Measurements from ENCODE around the gene CLBA1. TPM values are rescaled to one million over a fixed set of nuclear protein-coding genes. Genes with fewer than 3 reads are reported as not detected.

CLBA1 gene
- total RNA-seq (22.6 TPM), polyA plus RNA-seq (ENCODE audit: insufficient read depth, low read depth, low replicate concordance) (13.2 TPM)
- long read RNA-seq, donor 1, partial matches to known transcripts, result 5 of 9 reads
- long read RNA-seq, donor 1, other reads (novel, unspliced or antisense), result 0 of 9 reads
- long read RNA-seq, donor 2, partial matches to known transcripts, result 0 of 4 reads
- long read RNA-seq, donor 2, other reads (novel, unspliced or antisense), result 0 of 4 reads
- long read RNA-seq, donor 3, partial matches to known transcripts, result 0 of 5 reads
- long read RNA-seq, donor 3, other reads (novel, unspliced or antisense), result 0 of 5 reads
- long read RNA-seq, donor 4, partial matches to known transcripts, result 0 of 5 reads
- long read RNA-seq, donor 4, other reads (novel, unspliced or antisense), result 0 of 5 reads
- long read RNA-seq, donor 5, partial matches to known transcripts, result 0 of 1 reads
- long read RNA-seq, donor 5, other reads (novel, unspliced or antisense), result 0 of 1 reads
- long read RNA-seq, donor 6, partial matches to known transcripts, result 0 of 4 reads
- long read RNA-seq, donor 6, other reads (novel, unspliced or antisense), result 0 of 4 reads
- long read RNA-seq, donor 7, transcript CLBA1-202 (5 exons, 2,370 nt), result major isoform, 13 of 31 reads
- long read RNA-seq, donor 7, transcript CLBA1-205 (3 exons, 2,503 nt), result minor isoform, 5 of 31 reads
- long read RNA-seq, donor 7, partial matches to known transcripts, result 1 of 31 reads
- long read RNA-seq, donor 7, other reads (novel, unspliced or antisense), result 12 of 31 reads
- long read RNA-seq, donor 8, partial matches to known transcripts, result 0 of 4 reads
- long read RNA-seq, donor 8, other reads (novel, unspliced or antisense), result 0 of 4 reads
- long read RNA-seq, donor 9, partial matches to known transcripts, result 0 of 5 reads
- long read RNA-seq, donor 9, other reads (novel, unspliced or antisense), result 0 of 5 reads
- long read RNA-seq, donor 10, partial matches to known transcripts, result 11 of 16 reads
- long read RNA-seq, donor 10, other reads (novel, unspliced or antisense), result 0 of 16 reads

DNA sequence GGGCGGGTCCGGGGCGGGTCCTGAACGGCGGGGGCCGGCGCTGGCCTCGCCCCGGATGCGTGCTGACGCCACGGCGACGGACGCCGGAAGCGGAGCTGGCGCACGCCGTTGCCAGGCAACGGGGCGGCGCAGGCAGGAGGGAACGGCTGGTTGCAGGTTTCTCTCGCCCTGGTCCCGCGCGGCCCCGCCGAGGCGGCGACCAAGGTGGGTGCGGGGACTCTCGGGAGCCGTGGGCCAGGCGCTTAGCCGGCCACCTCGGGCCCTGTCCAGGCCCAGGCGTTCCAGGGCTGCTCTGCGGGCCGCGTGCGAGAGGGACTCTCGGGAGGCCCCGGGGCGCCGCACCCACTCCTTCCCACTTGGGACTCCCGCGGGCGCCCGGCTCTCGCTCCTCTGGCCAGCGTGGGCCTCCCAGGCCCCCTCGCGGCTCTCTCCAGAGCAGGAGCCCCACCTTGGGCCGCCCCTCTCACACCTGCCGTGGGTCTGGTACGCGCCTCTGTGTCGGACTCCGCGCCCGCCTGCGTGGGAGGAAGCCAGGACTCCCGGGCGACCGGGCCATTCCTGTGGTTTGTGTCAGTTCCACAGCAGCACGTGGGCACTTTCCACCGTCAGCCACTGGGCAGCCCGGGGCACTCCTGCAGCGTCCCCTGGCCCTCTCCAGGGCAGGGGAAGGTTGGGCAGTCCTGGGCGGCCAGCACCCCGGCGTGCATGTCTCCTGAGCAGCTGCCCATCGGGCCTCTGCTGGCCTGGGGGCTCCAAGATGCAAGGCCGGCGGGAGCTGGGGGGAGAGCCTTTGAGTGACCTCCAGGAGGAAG is at the start of gene CLBA1:
CLBA1 (plus strand) TSS at position 114 of the 812 bp plus-strand sequence; CDS start at position 758, 644 bp downstream.
- H3K36me3 ChIP-seq (ENCODE audit: control insufficient read depth in 2 of 3, insufficient read depth in 3 of 3, low read length in 3 of 3), result no peaks in the 10 kb centered on the region
- FAIRE-seq (no peak), DNase-seq (peak; percentile 92 to 97 (median 94))
- TF ChIP-seq, protein P1, sequence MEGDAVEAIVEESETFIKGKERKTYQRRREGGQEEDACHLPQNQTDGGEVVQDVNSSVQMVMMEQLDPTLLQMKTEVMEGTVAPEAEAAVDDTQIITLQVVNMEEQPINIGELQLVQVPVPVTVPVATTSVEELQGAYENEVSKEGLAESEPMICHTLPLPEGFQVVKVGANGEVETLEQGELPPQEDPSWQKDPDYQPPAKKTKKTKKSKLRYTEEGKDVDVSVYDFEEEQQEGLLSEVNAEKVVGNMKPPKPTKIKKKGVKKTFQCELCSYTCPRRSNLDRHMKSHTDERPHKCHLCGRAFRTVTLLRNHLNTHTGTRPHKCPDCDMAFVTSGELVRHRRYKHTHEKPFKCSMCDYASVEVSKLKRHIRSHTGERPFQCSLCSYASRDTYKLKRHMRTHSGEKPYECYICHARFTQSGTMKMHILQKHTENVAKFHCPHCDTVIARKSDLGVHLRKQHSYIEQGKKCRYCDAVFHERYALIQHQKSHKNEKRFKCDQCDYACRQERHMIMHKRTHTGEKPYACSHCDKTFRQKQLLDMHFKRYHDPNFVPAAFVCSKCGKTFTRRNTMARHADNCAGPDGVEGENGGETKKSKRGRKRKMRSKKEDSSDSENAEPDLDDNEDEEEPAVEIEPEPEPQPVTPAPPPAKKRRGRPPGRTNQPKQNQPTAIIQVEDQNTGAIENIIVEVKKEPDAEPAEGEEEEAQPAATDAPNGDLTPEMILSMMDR (IDR thresholded peaks at IDR 0.05; ENCODE audit: borderline replicate concordance, extremely low read depth, insufficient read depth), result peak; percentile 7
- H3K9ac ChIP-seq (ENCODE audit: low read length in 3 of 3), result peak within 1 kb of the TSS in 2 of 3 donors; percentile 40 to 52
- intact Hi-C loops (cut with DNase I), result no loop called here
- no peaks in the 10 kb centered on the region for H3K27me3 ChIP-seq (ENCODE audit: control insufficient read depth, insufficient read depth, low read length)
- peak within 1 kb of the TSS; percentile 41 to 66 (median 57) for H3K4me3 ChIP-seq (ENCODE audit: low read length in 3 of 3)
- peaks cover 0 to 10% (median 0%) of the 10 kb centered on the region in 3 donors for H3K4me1 ChIP-seq (ENCODE audit: control insufficient read depth in 2 of 3, insufficient read depth in 2 of 3, low read depth in 1 of 3, low read length in 3 of 3)
- H3K9me3 ChIP-seq (ENCODE audit: control insufficient read depth in 2 of 3, insufficient read depth in 1 of 3, low read length in 3 of 3), result no peaks in the 10 kb centered on the region
- H3K27ac ChIP-seq (ENCODE audit: low read depth in 2 of 2, low read length in 2 of 2), result peak within 1 kb of the TSS; percentile 29 to 57

DNA sequence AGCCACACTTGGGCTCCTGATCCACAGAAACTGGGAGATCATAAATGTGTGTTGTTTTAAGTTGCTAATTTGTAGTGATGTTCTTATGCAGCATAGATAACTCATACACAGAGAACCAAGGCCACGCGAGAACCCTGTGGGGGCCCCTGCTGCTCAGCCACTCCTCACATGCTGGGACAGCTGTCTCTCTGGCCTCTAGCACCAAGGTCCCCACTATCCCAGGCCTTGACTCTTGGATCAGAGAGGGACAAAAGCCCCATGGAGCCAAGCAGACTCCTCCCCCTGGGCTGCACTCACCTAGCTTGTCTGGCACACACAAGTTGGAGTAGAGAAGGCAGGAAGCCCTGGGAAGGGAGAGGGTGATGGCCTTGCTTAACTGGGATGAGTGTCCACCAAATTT is 49.6 kb upstream of the CLBA1 start:
- Histone ChIP-seq H3K4me3 (ENCODE audit: low read length in 3 of 3) (no peak overlapping the region), H3K9ac (ENCODE audit: low read length in 3 of 3) (no peak overlapping the region), H3K4me1 (ENCODE audit: control insufficient read depth in 2 of 3, insufficient read depth in 2 of 3, low read depth in 1 of 3, low read length in 3 of 3) (peaks cover 0 to 2% (median 0%) of the 10 kb centered on the region in 3 donors), H3K9me3 (ENCODE audit: control insufficient read depth in 2 of 3, insufficient read depth in 1 of 3, low read length in 3 of 3) (no peaks in the 10 kb centered on the region), H3K27ac (ENCODE audit: low read depth in 2 of 2, low read length in 2 of 2) (no peak overlapping the region), H3K27me3 (ENCODE audit: control insufficient read depth, insufficient read depth, low read length) (no peaks in the 10 kb centered on the region), H3K36me3 (ENCODE audit: control insufficient read depth in 2 of 3, insufficient read depth in 3 of 3, low read length in 3 of 3) (no peaks in the 10 kb centered on the region)
- DNase-seq, result no peak
- FAIRE-seq, result no peak
- TF ChIP-seq, protein P1 (IDR thresholded peaks at IDR 0.05; ENCODE audit: borderline replicate concordance, extremely low read depth, insufficient read depth), result no peak
- intact Hi-C loops (cut with DNase I), result no loop called here

DNA sequence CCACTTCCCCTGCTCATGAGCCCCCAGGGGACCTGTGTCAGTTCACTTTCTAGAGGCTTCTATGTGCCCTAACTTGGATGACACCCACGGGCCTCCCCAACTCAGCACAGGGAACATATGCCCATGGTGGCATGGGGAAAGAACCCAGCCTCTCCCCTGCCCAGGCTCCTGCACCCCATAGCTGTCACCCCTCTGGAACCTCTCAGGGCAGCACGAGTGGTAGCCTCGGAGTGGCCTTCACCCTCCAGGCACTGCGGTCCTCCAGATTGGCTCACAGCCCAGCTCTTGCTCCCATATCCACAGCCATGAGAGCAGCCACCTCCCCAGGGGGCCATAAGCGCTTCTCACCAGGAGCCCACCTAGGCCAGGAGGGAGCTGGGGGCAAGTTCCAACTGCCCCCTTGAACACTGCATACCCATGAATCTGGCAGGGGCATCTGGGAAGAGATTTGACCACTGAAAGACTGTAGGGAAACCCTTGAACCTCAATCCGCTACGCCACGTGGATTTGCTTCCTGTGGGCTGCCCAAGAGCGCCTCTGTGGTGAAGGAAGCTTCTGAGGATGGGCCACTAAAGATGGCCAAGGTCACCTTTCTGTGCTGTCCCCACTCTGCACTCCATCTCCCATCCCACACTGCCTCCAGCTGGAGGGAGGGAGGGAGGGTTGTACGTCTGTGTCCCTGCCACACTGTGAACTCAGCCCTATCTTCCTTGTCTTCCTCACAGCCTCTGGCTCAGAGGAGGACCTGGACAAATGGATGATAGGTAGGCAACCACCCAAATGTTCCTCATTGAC is 49.0 kb upstream of the CLBA1 start:
- TF ChIP-seq, protein P1 (IDR thresholded peaks at IDR 0.05; ENCODE audit: borderline replicate concordance, extremely low read depth, insufficient read depth), result no peak
- intact Hi-C loops (cut with DNase I), result no loop called here
- Histone ChIP-seq H3K4me1 (ENCODE audit: control insufficient read depth in 2 of 3, insufficient read depth in 2 of 3, low read depth in 1 of 3, low read length in 3 of 3) (peaks cover 0 to 2% (median 0%) of the 10 kb centered on the region in 3 donors), H3K9ac (ENCODE audit: low read length in 3 of 3) (no peak overlapping the region), H3K27ac (ENCODE audit: low read depth in 2 of 2, low read length in 2 of 2) (no peak overlapping the region), H3K36me3 (ENCODE audit: control insufficient read depth in 2 of 3, insufficient read depth in 3 of 3, low read length in 3 of 3) (no peaks in the 10 kb centered on the region), H3K9me3 (ENCODE audit: control insufficient read depth in 2 of 3, insufficient read depth in 1 of 3, low read length in 3 of 3) (no peaks in the 10 kb centered on the region), H3K4me3 (ENCODE audit: low read length in 3 of 3) (no peak overlapping the region), H3K27me3 (ENCODE audit: control insufficient read depth, insufficient read depth, low read length) (no peaks in the 10 kb centered on the region)
- no peak for DNase-seq
- no peak for FAIRE-seq
